ENCODE data around the gene FAM107B. TPM values are rescaled to one million over a fixed set of nuclear protein-coding genes. Genes with fewer than 3 reads are reported as not detected.
"Not testable (repeated sequence)": the region's sequence is repeated elsewhere in the genome, so short reads cannot be mapped to it uniquely, and the experiment has no call there.

FAM107B gene
- total and polyA plus RNA-seq, 2 experiments from 2014 or later, result 85.5 to 85.9 TPM

DNA sequence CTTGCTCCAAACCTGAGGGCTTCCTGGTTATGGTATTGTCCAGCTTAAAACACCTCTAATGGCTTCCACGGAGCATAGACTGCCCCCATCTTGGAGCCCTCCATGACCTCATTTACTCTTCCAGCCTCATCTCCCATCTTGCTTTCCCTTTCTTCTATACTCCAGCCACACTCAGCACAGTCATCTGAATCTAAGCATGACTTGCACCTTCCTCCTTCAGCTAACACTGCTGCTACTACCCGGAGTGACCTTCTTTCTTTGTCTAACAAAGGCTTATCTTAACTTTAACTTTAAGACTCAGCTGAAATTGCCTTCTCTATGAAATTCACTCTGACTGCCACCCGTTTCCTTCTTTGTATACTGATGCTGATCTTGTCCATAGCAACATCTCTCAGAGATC is 135.1 kb downstream of the FAM107B start:
- H3K4me1 ChIP-seq (ENCODE audit: insufficient read depth), result no peaks in the 10 kb centered on the region
- no peaks in the 10 kb centered on the region for H3K79me2 ChIP-seq
- no peaks in the 10 kb centered on the region for H3K9me3 ChIP-seq (ENCODE audit: low read depth)
- no peaks in the 10 kb centered on the region for H3K27me3 ChIP-seq
- no peak overlapping the region for H3K4me3 ChIP-seq
- no peaks in the 10 kb centered on the region for H3K9me2 ChIP-seq (replicated peaks; ENCODE audit: insufficient read depth)
- H4K20me1 ChIP-seq (ENCODE audit: insufficient read depth, poor library complexity, severe bottlenecking), result no peaks in the 10 kb centered on the region
- TF ChIP-seq EZH2phosphoT487 (IDR thresholded peaks at IDR 0.05; ENCODE audit: low read depth, severe bottlenecking, unreplicated experiment), result no peak
- TF ChIP-seq EZH2 (IDR thresholded peaks at IDR 0.05; ENCODE audit: borderline replicate concordance), result no peak
- TF ChIP-seq, protein P1, sequence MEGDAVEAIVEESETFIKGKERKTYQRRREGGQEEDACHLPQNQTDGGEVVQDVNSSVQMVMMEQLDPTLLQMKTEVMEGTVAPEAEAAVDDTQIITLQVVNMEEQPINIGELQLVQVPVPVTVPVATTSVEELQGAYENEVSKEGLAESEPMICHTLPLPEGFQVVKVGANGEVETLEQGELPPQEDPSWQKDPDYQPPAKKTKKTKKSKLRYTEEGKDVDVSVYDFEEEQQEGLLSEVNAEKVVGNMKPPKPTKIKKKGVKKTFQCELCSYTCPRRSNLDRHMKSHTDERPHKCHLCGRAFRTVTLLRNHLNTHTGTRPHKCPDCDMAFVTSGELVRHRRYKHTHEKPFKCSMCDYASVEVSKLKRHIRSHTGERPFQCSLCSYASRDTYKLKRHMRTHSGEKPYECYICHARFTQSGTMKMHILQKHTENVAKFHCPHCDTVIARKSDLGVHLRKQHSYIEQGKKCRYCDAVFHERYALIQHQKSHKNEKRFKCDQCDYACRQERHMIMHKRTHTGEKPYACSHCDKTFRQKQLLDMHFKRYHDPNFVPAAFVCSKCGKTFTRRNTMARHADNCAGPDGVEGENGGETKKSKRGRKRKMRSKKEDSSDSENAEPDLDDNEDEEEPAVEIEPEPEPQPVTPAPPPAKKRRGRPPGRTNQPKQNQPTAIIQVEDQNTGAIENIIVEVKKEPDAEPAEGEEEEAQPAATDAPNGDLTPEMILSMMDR (IDR thresholded peaks at IDR 0.05; ENCODE audit: poor library complexity), result no peak
- H3K27ac ChIP-seq, result no peak overlapping the region
- H3K36me3 ChIP-seq (replicated peaks; ENCODE audit: insufficient read depth, low read depth), result no peaks in the 10 kb centered on the region
- no peak for DNase-seq (ENCODE audit: low spot score)
- no peak overlapping the region for H3K4me2 ChIP-seq
- H2AFZ ChIP-seq, result no peak overlapping the region
- 72% methylated on average over 3 of the region's 3 CpGs for WGBS (ENCODE audit: low lambda C conversion rate, missing lambda C conversion rate)

DNA sequence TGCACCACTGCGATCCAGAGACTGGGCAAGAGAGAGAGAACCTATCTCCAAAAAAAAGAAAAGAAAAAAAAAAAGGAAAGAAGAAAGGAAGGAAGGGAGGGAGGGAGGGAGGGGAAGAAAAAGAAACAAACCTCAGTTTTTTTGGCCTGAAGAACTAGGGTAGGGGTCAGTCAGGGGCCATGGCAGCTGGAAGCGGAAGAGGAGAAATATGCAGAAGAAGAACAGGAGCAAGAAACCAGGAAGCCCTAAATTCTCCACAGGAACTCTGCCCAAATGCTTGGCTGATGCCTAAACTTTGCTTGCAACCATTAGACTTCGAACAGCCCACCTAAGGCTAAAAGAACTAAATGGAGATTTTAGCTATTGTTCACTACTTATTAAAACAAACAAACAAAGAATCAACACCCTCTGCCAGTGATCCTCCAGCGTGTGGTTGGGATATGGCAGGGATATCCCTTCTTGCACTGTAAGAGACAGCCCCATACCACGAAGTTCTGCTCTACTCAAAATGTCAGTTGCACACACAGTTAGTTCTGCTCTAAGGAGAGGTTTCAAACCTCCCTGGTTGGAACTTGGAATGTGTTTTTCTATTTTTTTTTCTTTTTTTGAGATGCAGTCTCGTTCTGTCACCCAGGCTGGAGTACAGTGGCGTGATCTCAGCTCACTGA is 139.5 kb downstream of the FAM107B start:
- H3K9me2 ChIP-seq (replicated peaks; ENCODE audit: insufficient read depth), result no peaks in the 10 kb centered on the region
- H3K79me2 ChIP-seq, result no peaks in the 10 kb centered on the region
- no peaks in the 10 kb centered on the region for H4K20me1 ChIP-seq (ENCODE audit: insufficient read depth, poor library complexity, severe bottlenecking)
- H3K4me2 ChIP-seq, result no peak overlapping the region
- H3K27ac ChIP-seq, result no peak overlapping the region
- H3K4me1 ChIP-seq (ENCODE audit: insufficient read depth), result no peaks in the 10 kb centered on the region
- DNase-seq (ENCODE audit: low spot score), result no peak
- H3K9me3 ChIP-seq (ENCODE audit: low read depth), result no peaks in the 10 kb centered on the region
- TF ChIP-seq EZH2 (IDR thresholded peaks at IDR 0.05; ENCODE audit: borderline replicate concordance) (no peak), EZH2phosphoT487 (IDR thresholded peaks at IDR 0.05; ENCODE audit: low read depth, severe bottlenecking, unreplicated experiment) (no peak)
- TF ChIP-seq, protein P1 (IDR thresholded peaks at IDR 0.05; ENCODE audit: poor library complexity), result no peak
- 87% methylated on average over 6 of the region's 7 CpGs for WGBS (ENCODE audit: low lambda C conversion rate, missing lambda C conversion rate)
- H3K4me3 ChIP-seq, result no peak overlapping the region
- H2AFZ ChIP-seq, result no peak overlapping the region
- no peaks in the 10 kb centered on the region for H3K36me3 ChIP-seq (replicated peaks; ENCODE audit: insufficient read depth, low read depth)
- H3K27me3 ChIP-seq, result no peaks in the 10 kb centered on the region

DNA sequence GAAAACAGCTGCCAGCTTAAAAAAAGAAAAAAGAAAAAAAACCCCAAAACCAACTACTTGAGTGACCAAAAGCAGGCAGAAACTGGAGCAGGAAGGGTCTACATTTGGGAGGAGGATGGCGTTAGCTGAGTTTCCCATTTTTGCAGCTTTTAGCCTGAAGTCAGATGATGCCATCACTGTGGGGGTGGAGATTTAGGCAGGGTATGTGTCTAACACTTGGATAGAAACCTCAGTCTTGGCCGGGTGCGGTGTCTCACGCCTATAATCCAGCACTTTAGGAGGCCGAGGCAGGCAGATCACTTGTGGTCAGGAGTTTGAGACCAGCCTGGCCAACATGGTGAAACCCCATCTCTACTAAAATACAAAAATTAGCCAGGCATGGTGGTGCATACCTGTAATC is 140.1 kb downstream of the FAM107B start:
- not testable (repeated sequence) for H4K20me1 ChIP-seq (ENCODE audit: insufficient read depth, poor library complexity, severe bottlenecking); H3K36me3 ChIP-seq (replicated peaks; ENCODE audit: insufficient read depth, low read depth); H3K27me3 ChIP-seq; DNase-seq (ENCODE audit: low spot score); H3K9me2 ChIP-seq (replicated peaks; ENCODE audit: insufficient read depth); H3K4me2 ChIP-seq; H3K4me3 ChIP-seq; H3K9me3 ChIP-seq (ENCODE audit: low read depth); H3K79me2 ChIP-seq; H3K27ac ChIP-seq; H3K4me1 ChIP-seq (ENCODE audit: insufficient read depth); H2AFZ ChIP-seq
- WGBS (ENCODE audit: low lambda C conversion rate, missing lambda C conversion rate), result 97% methylated on average over 5 of the region's 5 CpGs

DNA sequence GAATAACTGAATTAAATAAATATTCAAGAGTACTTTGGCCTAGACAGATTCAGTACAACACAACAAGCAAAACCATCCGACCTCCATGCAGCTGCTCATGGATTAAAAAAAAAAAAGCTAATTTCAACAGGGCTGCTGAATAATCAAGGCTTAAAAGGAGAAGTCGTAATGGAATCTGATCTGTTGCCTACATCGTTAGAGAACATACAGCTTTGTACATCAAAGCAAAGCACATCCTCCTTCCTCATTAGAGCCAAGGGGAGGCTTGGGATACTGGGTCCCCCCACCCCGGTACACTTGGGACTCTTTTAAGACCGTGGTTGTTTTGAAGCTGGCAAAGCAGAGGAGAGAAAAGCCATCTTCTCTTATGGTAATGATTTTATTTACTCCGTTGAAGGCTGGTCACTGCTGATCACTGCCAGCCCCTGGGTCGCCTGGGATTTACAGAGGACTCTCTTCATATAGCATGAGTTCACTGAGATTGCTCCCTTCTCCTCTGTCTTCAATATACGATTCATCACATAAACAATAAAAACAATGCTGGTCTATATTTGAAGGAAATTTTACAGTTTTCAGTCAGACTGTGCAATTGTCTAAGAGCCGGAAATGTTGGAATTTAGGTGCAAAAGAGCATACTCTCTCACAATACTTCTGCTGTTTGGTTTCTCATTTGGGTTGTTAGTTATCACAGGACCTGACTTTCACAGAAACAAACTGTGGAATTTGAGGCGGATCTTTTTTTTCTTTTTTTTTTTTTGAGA is 148.8 kb downstream of the FAM107B start:
- no peak overlapping the region for H3K4me3 ChIP-seq
- peaks cover 4% of the 10 kb centered on the region for H3K4me1 ChIP-seq (ENCODE audit: insufficient read depth)
- no peaks in the 10 kb centered on the region for H3K9me2 ChIP-seq (replicated peaks; ENCODE audit: insufficient read depth)
- H3K4me2 ChIP-seq, result no peak overlapping the region
- no peak for DNase-seq (ENCODE audit: low spot score)
- 66% methylated on average over 10 of the region's 10 CpGs for WGBS (ENCODE audit: low lambda C conversion rate, missing lambda C conversion rate)
- TF ChIP-seq, protein P1 (IDR thresholded peaks at IDR 0.05; ENCODE audit: poor library complexity), result no peak
- TF ChIP-seq EZH2phosphoT487 (IDR thresholded peaks at IDR 0.05; ENCODE audit: low read depth, severe bottlenecking, unreplicated experiment) (no peak), EZH2 (IDR thresholded peaks at IDR 0.05; ENCODE audit: borderline replicate concordance) (no peak)
- H3K79me2 ChIP-seq, result no peaks in the 10 kb centered on the region
- no peaks in the 10 kb centered on the region for H3K27me3 ChIP-seq
- no peak overlapping the region for H3K27ac ChIP-seq
- H2AFZ ChIP-seq, result no peak overlapping the region
- no peaks in the 10 kb centered on the region for H4K20me1 ChIP-seq (ENCODE audit: insufficient read depth, poor library complexity, severe bottlenecking)
- H3K36me3 ChIP-seq (replicated peaks; ENCODE audit: insufficient read depth, low read depth), result no peaks in the 10 kb centered on the region
- no peaks in the 10 kb centered on the region for H3K9me3 ChIP-seq (ENCODE audit: low read depth)

Measured in hepatocyte (in vitro differentiated cells).